NCI-H1694 treated with DMSO at 0.1 percent for 48 hours (cell line): ENCODE measurements around the gene RFX1.
A peak's percentile ranks its signal among the peaks of the same experiment; 100 is the strongest.
"Not testable (repeated sequence)": the region's sequence is repeated elsewhere in the genome, so short reads cannot be mapped to it uniquely, and the experiment has no call there.

ENCODE experiments used
- DNase-seq: peaks from one replicate; lab custom pipeline; 2025; lab: John Stamatoyannopoulos, UW

Gene RFX1

DNA sequence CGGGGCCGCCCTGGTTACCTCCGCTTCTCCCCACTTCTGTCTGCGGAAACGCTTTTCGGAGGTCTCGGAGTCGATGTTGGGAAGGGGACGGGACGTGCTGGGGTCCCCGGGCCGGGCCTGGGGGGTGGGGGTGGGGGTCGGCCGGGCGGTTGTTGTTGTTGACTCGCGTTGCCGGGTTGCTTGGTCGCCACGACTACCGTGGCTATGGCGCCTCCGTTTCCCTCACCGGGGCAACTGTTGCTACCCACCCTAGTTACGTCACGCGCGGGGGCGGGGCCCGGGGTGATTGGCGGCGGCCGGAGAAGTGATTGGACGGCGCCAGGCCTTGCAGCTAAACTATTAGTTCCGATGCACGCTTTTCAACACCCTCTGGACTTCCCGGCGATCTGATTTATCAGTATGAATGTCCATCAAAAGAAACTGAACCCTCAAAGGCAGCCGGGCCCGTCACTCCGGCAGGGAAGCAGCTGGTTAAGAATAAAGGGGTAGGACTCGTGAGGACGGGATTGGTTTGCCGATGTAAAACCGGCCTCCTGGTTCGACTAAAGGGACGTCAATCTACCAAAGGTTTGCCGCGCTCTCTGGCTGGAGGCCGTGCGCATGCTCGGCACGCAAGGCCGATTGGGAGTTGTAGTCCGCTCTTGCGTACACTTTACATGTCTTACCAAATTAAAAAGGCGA, at the start of gene RFX1:
Gene RFX1 (minus strand): TSS at position 236 of the 681 bp plus-strand sequence. CDS start 12,477 bp downstream, outside the sequence.
- peak; percentile 100 for DNase-seq

DNA sequence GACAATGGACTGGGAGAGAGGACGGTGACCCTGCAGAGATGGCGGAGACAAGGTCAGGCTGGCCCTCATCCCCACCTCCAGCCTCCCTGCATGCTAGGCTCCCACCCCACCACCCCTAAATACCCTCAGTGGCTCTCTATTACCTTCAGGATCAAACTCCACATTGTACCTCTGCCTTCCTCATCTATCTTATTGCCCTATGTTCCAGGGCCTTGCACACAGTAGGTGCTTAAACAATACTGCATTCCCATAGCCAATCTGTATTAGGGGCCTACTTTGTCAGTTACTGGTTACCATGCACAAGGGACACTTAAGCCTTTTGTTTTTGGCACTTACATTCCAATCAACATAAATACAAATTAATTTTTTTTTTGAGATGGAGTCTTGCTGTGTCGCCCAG, 49.3 kb upstream of the RFX1 start:
- DNase-seq: no peak

DNA sequence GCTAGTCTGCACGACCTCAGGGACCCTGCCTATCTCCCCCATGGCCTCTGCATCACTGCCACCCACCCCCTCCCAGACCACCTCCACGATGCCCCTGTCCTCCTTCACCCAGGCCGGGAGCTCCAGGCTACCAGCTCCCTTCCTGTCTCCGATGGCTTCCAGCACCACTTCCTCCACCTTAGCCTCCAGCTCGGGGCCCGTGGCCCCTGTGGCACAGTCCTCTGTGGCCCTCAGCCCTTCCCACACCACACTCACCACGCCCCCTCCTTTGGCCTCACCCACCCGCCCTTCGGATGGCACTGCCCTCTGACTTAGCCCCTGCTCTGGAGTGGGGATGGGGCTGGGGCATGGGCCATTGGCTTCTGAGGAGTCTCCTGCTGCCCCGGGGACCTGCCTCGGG, 48.6 kb upstream of the RFX1 start:
- no peak for DNase-seq

DNA sequence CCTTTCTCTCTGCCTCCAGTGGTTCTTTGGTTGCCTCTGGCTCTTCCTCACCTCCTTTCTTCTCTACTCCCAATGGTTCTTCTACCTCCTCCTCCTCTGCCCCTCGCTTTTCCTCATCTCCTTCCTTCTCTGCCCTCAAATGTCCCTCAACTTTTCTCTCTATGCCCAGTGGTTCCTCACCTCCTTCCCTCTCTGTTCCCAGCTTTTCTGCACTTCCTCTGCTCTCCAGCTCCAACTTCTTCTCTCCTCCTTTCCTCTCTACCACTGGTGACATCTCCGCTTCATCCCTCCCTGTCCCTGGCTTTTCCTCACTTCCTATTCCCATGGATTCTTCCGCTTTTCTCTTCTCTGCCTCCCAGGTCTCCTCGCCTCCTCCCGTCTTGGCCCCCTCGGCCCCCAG, 48.0 kb upstream of the RFX1 start:
- DNase-seq: no peak

DNA sequence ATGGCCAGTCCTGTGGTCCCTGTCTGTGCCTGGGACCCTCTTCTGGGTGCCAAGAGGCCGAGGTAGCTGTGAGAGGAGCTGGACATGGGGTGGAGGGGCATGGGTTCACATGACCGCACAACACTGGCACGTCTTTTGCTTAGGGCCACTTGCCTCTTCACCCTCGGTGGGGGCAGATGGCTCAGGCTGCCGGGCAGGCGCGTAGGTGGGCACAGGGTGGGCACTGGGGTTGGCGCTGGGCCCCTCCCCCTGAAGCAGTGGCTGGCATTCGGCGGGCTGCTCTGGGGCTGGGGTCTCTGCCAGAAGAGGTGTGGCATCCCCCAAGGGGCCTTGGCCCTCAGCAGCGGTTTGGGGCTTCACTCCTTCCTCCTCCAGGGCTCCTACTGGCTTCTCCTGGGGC, 47.4 kb upstream of the RFX1 start:
- DNase-seq: no peak

DNA sequence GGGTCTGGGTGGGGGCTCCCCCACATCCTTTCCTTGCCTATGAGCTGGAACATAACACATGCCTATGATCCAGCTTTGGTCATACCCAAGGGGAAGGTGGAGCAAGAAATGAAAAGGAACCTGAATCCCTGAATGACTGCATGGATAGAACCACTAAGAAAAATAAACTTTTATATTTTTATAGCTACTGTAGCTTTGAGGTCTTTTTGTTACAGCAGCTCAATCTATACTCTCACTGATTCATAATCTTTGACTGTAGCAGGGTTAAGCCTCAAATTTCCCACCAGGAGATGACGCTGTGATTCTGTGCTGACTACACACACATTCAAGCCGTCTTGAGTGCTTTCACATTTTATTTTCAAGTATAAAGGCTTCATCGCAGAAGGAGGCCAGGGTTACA, 46.9 kb upstream of the RFX1 start:
- no peak for DNase-seq

DNA sequence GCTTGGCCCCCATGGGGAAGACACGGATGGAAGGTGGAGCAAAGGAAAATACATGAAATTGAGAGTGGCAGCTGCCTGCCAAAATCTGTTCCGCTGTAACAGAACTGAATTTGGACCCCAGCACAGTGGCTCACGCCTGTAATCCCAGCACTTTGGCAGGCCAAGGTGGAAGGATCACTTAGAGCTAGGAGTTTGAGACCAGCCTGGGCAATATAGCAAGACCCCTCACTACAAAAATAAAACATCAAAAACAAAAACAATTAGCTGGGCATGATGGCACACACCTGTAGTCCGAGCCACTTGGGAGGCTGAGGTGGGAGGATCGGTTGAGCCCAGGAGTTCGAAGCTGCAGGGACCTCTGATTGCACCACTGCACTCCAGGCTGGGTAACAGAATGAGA, 46.4 kb upstream of the RFX1 start:
- DNase-seq: no peak

DNA sequence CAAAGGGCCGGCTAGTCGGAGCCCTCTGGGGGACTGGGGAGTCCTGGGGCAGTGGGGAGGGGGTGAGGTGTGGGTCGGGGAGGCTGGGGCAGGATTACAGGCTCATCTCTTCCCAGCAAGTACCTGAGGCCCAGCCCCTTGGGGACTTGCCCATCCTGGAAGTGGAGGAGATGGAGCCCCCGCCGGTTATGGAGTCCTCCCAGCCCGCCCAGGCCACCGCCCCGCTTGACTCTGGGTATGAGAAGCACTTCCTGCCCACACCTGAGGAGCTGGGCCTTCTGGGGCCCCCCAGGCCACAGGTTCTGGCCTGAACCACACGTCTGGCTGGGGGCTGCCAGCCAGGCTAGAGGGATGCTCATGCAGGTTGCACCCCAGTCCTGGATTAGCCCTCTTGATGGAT, 45.9 kb upstream of the RFX1 start:
- DNase-seq: no peak

DNA sequence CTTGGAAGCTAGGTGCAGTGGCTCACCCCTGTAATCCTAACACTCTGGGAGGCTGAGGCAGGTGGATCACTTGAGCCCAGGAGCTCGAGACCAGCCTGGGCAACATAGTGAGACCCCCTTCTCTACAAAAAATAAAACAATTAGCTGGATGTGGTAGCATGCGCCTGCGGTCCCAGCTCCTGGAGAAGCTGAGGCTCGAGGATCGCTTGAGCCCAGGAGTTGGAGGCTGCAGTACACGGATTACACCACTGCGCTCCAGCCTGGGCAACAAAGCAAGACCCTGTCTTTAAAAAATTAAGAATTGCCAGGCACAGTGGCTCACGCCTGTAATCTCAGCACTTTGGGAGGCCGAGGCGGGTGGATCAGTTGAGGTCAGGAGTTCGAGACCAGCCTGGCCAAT, 44.8 kb upstream of the RFX1 start:
- not testable (repeated sequence) for DNase-seq

DNA sequence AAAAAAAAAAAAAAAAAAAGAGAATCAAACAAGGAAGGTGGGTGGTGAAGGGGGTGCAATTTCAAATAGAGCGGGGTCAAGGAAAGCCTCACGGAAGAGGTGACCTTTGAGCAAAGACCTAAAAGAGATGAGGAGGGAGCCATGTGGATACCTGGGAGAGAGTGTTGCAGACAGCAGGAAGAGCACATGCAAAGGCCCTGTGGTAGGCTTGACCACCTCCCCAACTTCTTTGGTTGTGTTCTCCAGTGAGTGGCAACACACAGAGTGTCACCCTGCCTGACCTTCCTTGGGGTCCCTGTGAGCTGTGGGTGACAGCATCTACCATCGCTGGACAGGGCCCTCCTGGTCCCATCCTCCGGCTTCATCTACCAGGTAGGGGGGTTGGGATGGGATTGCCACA, 44.4 kb upstream of the RFX1 start:
- no peak for DNase-seq

DNA sequence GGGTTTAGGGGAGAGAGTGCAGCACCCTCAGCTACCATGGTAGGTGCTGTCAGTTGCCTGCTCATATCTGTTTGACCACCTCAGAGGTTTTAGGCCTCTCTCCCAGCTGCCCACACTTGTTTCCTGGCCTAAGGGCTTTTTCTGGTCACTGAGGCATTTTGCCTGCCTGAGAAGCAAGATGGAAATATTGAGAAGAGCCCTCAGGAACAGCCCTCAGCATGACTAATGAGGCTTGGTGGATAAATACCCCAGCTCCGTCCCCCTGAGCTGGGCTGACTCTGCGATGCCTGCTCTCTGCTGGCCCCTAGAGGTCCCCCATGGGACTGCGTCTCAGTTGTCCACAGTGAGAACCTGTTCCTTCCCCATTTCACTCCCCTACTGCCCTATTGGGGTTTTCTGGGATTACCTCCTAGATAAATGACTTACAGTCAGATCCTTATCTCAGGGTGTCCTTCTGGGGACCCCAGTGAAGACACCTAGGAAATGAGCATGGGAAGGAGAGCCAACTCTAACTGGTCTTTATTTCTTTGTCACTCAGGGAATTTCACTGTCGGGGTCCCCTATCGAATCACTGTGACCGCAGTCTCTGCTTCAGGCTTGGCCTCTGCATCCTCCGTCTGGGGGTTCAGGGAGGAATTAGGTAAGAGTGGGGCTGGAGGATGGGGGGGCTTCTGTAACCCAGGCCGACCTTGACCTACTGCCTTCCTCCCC, 42.5 kb upstream of the RFX1 start:
- no peak for DNase-seq

DNA sequence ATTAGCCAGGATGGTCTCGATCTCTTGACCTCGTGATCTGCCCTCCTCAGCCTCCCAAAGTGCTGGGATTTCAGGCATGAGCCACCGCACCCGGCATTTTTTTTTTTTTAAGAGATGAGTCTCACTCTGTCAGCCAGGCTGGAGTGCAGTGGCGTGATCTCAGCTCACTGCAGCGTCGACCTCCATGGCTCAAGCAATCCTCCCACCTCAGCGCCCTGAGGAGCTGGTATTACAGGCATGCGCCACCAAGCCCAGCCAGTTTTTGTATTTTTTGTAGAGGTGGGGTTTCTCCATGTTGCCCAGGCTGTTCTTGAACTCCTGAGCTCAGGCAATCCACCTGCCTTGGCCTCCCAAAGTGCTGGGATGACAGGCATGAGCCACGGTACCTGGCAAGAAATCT, 41.7 kb upstream of the RFX1 start:
- not testable (repeated sequence) for DNase-seq

DNA sequence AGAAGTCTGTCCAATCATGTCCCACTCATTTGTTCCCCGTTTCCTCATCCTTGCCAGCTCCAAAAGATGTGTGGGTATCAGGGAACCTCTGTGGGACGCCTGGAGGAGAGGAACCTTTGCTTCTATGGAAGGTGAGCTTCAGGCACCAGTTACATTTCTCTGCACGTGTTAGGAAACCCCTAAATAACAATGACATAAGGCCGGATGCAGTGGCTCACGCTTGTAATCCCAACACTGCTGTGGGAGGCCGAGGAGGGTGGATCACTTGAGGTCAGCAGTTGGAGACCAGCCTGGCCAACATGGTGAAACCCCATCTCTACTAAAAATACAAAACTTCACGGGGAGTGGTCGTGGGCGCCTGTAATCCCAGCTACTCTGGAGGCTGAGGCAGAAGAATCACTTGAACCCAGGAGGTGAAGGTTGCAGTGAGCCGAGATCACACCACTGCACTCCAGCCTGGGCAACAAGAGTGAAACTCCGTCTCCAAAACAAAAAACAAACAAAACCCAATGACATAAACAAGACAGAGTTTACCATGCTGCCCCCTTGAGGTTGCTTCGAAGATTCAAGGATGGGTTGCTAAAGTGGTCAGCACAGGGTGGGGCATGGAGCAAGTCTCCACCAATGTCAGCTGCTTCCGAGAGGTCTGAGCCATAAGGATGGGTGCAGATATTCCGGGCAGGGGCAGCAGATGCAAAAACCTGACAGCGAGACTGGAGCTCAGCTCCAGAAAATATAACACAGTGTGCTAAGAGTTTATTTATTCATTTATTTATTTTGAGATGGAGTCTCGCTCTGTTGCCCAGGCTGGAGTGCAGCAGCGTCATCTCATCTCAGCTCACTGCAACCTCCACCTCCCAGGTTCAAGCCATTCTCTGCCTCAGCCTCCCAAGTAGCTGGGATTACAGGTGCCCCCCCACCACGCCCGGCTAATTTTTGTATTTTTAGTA, 36.8 kb upstream of the RFX1 start:
- peak; percentile 41 for DNase-seq

DNA sequence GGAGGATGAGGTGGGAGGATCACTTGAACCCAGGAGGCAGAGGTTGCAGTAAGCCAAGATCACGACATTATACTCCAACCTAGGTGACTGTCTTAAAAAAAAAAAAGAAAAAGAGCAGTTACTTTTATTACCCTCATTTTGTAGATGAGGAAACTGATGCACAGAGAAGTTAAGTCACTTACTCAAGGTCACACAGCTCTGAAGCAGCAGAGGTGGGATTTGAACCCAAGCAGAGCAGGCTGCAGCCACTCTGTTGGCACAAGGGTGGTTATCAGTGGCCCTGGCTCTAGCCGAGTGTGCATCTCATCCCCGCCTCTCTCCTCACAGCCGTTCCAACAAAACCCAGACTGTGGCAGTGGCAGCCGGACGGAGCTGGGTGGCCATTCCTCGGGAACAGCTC, 33.1 kb upstream of the RFX1 start:
- DNase-seq: no peak

DNA sequence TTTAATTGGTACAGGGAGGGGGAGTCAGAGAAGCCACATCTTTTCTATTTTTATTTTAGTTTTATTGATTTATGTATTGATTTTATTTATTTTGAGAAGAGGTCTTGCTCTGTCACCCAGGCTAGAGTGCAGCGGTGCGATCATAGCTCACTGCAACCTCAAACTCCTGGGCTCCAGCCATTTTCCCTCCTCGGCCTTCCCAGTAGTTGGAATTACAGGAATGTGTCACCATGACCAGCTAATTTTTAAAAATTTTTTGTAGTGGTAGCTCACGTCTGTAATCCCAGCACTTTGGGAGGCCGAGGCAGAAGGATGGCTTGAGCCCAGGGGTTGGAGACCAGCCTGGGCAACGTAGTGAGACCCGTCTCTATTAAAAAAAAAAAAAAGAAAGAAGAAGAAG, 29.6 kb upstream of the RFX1 start:
- DNase-seq: no peak

DNA sequence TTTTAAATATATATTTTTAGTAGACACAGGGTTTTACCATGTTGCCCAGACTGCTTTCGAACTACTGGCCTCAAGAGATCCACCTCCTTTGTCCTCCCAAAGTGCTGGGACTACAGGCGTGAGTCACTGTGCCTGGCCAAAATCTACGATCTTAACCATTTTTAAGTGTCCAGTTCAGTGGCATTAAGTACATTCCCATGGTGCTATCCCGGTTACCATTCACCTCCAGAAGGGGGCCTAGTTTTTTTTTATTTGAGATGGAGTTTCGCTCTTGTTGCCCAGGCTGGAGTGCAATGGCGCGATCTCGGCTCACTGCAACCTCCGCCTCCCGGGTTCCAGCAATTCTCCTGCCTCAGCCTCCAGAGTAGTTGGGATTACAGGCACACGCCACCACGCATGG, 29.0 kb upstream of the RFX1 start:
- not testable (repeated sequence) for DNase-seq

DNA sequence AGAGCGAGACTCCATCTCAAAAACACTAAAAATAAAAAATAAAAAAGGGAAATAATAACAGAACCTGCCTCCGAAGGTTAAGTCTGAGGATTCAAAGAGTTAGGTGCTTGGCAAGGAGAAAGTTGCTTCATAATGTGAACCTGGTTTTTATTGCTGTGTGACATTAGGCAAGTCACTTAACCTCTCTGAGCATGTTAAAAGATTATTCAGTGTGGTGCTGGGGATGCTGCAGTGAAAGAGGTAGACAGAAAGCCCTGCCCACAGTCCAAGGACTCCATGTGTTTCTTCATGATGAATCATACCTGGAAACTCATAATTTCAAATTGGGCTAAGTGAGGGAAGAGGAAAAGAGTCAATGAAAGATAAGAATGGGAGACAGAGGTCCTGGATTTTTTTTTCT, 27.8 kb upstream of the RFX1 start:
- no peak for DNase-seq

DNA sequence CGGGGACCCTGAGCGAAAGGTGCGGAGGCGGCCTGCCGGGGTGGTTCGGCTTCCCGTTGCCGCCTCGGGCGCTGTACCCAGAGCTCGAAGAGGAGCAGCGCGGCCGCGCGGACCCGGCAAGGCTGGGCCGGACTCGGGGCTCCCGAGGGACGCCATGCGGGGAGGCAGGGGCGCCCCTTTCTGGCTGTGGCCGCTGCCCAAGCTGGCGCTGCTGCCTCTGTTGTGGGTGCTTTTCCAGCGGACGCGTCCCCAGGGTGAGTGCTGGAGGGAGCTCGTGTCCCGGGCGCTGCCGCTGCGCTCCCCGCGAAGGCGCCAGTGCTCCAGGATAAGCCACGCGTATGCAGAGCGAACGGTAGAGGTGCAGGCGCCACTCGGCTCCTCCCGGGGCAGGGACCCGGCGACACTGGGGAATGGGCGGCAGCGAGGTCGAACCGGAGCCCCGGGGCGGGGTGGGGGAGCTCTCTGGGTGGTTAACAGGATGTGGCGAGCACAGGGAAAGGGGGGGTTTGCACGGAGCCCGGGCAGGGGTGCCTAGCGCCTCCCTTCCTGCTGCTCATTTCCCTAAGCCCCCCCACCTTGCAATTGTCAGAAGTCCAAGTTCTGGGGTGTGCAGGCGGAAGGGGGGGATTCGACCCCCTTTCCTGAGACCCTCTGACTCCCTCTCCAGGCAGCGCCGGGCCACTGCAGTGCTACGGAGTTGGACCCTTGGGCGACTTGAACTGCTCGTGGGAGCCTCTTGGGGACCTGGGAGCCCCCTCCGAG, 25.8 kb upstream of the RFX1 start, which contains the start of gene IL27RA:
Gene IL27RA (plus strand): TSS at position 44 of the 762 bp plus-strand sequence. CDS start 111 bp downstream, at position 155.
- DNase-seq: peak; percentile 58

DNA sequence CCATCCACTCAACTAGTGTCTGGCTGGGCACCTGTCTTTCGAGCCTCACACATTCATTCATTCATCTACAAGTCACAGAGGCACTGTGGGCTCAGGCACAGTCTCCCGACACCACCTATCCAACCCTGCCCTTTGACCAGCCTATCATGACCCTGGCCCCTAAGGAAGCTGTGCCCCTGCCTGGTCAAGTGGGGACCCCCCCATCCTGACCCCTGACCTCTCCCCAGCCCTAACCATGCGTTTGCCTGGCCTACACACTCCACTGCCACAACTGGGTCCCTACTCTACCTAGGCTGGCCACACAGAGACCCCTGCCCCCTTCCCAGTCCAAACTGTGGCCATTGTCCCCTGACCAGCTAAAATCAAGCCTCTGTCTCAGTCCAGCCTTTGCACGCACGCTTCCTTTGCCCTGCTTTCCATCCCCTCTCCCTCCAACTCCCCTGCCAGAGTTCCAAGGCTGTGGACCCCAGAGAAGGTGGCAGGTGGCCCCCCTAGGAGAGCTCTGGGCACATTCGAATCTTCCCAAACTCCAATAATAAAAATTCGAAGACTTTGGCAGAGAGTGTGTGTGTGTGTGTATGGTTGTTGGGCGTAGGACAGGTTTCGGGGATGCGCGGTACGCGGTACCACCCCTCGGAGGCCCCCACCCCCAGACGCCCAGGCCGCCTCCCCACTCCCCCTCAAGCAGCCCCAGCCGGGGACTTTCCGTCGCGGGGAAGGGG, 25.0 kb upstream of the RFX1 start:
- no peak for DNase-seq

DNA sequence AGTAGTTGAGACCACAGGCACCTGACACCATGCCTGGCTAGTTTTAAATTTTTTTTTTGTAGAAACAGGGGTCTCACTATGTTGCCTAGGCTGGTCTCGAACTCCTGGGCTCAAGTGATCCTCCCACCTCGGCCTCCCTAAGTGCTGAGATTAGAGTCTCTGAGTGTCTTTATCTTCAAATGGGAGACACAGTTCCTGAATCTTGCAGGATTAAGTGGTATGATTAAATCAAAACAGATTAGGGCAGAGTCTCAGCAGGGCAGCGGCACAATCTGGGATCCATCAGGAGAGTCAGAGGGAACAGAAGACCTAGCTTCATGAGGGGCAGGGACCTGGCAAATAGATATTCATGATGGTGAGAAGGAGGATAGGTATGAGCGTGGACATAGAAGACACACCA, 22.8 kb upstream of the RFX1 start:
- DNase-seq: no peak

DNA sequence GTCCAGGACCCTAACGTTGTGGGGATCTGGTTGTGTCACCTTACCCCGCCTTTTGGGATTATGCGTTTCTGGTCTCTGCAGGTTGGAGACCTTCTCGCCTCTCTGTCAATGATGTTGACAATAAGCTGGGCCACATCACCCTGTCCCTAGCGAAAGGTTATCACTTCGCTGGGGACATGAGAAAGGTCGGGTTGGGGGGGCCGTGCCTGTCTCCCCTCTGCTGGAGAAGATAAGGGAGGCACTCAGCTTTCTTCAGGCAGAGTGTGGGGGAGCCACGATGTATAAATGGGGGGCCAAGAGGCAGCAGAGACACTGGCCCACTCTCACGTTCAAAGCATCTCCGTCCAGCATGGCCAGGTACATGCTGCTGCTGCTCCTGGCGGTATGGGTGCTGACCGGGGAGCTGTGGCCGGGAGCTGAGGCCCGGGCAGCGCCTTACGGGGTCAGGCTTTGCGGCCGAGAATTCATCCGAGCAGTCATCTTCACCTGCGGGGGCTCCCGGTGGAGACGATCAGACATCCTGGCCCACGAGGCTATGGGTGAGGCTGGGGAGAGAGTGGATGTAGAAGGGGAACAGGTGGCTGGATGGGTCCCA, 21.8 kb upstream of the RFX1 start, which contains the start of gene RLN3:
Gene RLN3 (plus strand): TSS at position 293 of the 595 bp plus-strand sequence. CDS start 57 bp downstream, at position 350.
- DNase-seq: no peak
